GM12892 (cell line): ENCODE results near the gene LRRIQ1.

Source experiments
- POLR2A ChIP-seq: IDR thresholded peaks from 2 replicates; pipeline ENCODE4 v1.6.1; 2011; ENCODE audit warnings: low read depth, low read length, control low read depth
- TAF1 ChIP-seq: IDR thresholded peaks from 2 replicates; pipeline ENCODE4 v1.6.1; 2011; ENCODE audit warnings: low read depth, mild to moderate bottlenecking, control low read depth, low read length, borderline replicate concordance

GRCh38 chr12:85155791-85156190, 119.6 kb downstream of the LRRIQ1 start:
- TF ChIP-seq POLR2A (no peak), TAF1 (no peak)
